Breast epithelium (tissue), 4 donors: ENCODE results near the gene CABLES2. TPM values are rescaled to one million over a fixed set of nuclear protein-coding genes. Genes with fewer than 3 reads are reported as not detected.
"Not testable (repeated sequence)": the region's sequence is repeated elsewhere in the genome, so short reads cannot be mapped to it uniquely, and the experiment has no call there.

Experiments
- DNase-seq, 2 donors: peaks; one replicate each; pipeline ENCODE4 v3.0.0-alpha.2; 2019; ENCODE audit warnings: low spot score in 2 of 2
- H3K27ac ChIP-seq, 2 donors: fragments of 200-600 bp; sonication (generic) in 1 of 2; one replicate each; pipeline ENCODE4 v1.5.1; 2016 to 2019; ENCODE audit warnings: mild to moderate bottlenecking in 1 of 2
- H3K27me3 ChIP-seq, 2 donors: fragments of 200-600 bp; sonication (generic) in 1 of 2; one replicate each; pipeline versions ENCODE4 v1.5.1 to v1.6.0; 2017 to 2019; ENCODE audit warnings: control low read depth in 1 of 2, mild to moderate bottlenecking in 1 of 2
- H3K36me3 ChIP-seq: fragments of 200-600 bp; one replicate; pipeline ENCODE4 v1.5.1; 2019
- H3K4me1 ChIP-seq, 2 donors: fragments of 200-600 bp; sonication (generic); one replicate each; pipeline ENCODE4 v1.5.1; 2016 to 2019; ENCODE audit warnings: control low read depth in 1 of 2
- H3K4me3 ChIP-seq, 3 donors: fragments of 200-600 bp; sonication (generic); 1 replicate in 2 of 3; 2 replicates in 1 of 3; pipeline ENCODE4 v1.5.1; 2016 to 2019; ENCODE audit warnings: mild to moderate bottlenecking in 3 of 3, moderate library complexity in 2 of 3
- H3K9me3 ChIP-seq, 2 donors: fragments of 200-600 bp; sonication (generic) in 1 of 2; one replicate each; pipeline ENCODE4 v1.5.1; 2016 to 2019; ENCODE audit warnings: control low read depth in 1 of 2
- CTCF ChIP-seq, 3 donors: fragments of 450-650 bp; IDR thresholded peaks; one replicate each; pipeline ENCODE4 v1.5.1; 2016 to 2017; ENCODE audit warnings: antibody characterized with exemption in 3 of 3, mild to moderate bottlenecking in 3 of 3, moderate library complexity in 3 of 3
- POLR2A ChIP-seq: fragments of 450-650 bp; IDR thresholded peaks from one replicate; pipeline ENCODE4 v1.6.1; 2016; ENCODE audit warnings: antibody characterized with exemption, mild to moderate bottlenecking, moderate library complexity
- POLR2AphosphoS5 ChIP-seq, 3 donors: sonication (generic); formaldehyde crosslinking; IDR thresholded peaks; one replicate each; pipeline ENCODE4 v1.6.1; 2017; ENCODE audit warnings: antibody characterized with exemption in 3 of 3
- intact Hi-C: fragments of 100-400 bp; cut with DNase I; formaldehyde crosslinking; loops from one replicate; pipeline ENCODE4 v1.15.1; 2023; ENCODE audit warnings: low total_unique reads
- total RNA-seq, 3 donors: library from RNA; depleted of rRNA; stranded (reverse); fragments of >200 nt; gene quantifications; one replicate each; pipeline ENCODE4 v1.1.0, GENCODE V29; 2016

Gene CABLES2
- total RNA-seq, 3 donors from 2014 or later, result 1.8 to 3.2 (median 2.9) TPM

DNA sequence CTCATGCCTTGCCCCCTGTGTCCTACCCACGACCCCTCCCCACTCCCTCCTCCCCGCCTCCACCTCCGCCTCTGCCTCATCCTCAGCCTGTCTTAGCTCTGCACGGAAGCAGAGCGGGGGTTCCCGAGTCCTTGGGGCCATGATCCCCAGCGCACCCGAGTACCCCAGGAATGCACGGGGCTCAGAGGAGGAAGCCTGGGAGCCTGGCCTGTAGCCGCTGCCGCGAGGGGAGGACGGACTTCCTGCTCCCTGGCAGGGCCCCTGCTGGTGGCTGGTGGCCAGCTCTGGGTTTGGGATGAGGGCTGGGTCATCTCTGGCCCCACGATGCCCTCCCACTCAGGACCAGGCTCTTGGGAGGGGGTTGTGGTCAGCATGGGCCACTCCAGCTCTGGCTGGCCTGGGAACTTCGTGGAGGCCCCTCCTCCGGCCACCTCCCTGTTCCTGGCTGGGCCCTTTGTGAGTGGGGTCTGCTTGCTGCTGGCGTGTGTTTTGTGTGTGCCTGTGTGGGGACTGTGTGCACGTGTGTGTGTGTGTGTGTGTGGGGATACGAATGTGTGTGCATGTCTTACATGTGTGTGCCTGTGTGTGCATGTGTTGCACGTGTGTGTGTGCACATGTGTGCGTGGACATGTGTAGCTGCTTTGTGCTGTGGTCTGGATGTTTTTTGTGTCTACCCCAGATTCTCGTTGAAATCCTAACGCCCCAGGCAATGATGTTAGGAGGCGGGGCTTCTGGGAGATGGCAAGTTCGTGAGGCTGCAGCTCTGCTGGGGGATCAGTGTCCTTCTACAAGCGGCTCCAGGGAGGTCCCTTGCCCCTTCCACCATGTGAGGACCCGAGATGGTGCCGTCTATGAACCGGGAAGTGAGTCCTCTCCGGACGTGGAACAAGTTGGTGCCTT, 21.6 kb upstream of the CABLES2 start:
- H3K4me1 ChIP-seq, result peaks cover 9 to 11% of the 10 kb centered on the region in 2 donors
- no peaks in the 10 kb centered on the region for H3K36me3 ChIP-seq
- no peaks in the 10 kb centered on the region for H3K9me3 ChIP-seq
- H3K27ac ChIP-seq, result peak overlapping the region; percentile 65 to 72
- H3K27me3 ChIP-seq, result peaks cover 0 to 8% of the 10 kb centered on the region in 2 donors
- no peak for TF ChIP-seq POLR2AphosphoS5 (IDR thresholded peaks at IDR 0.05)
- no peak for TF ChIP-seq CTCF (IDR thresholded peaks at IDR 0.05)
- TF ChIP-seq POLR2A, result no peak
- no peak overlapping the region for H3K4me3 ChIP-seq
- intact Hi-C loops, result no loop called here
- no peak for DNase-seq

DNA sequence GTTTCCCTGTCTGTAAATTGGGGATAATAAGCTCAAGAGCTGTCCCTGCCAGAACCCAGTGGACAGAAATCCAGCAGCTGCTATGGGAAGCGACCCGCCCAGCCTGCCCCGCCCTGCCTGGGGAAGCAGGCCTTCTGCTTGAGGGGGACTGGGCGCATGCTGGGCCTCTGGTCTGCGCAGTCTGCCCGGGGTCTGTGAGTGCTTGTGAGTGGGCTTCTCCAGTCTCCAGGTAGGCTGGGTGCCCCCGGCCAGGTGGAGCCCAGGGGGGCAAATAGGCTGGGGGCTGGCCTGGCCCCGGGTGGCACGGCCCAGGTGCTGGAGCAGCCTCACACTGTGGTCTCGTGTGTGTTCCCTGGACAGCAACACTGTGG, 20.9 kb upstream of the CABLES2 start:
- no peaks in the 10 kb centered on the region for H3K36me3 ChIP-seq
- peaks cover 9 to 11% of the 10 kb centered on the region in 2 donors for H3K4me1 ChIP-seq
- H3K9me3 ChIP-seq, result no peaks in the 10 kb centered on the region
- DNase-seq, result no peak
- peaks cover 0 to 14% of the 10 kb centered on the region in 2 donors for H3K27me3 ChIP-seq
- peak overlapping the region; percentile 65 to 72 for H3K27ac ChIP-seq
- TF ChIP-seq CTCF (IDR thresholded peaks at IDR 0.05) (no peak), POLR2AphosphoS5 (IDR thresholded peaks at IDR 0.05) (no peak), POLR2A (no peak)
- intact Hi-C loops, result no loop called here
- no peak overlapping the region for H3K4me3 ChIP-seq

DNA sequence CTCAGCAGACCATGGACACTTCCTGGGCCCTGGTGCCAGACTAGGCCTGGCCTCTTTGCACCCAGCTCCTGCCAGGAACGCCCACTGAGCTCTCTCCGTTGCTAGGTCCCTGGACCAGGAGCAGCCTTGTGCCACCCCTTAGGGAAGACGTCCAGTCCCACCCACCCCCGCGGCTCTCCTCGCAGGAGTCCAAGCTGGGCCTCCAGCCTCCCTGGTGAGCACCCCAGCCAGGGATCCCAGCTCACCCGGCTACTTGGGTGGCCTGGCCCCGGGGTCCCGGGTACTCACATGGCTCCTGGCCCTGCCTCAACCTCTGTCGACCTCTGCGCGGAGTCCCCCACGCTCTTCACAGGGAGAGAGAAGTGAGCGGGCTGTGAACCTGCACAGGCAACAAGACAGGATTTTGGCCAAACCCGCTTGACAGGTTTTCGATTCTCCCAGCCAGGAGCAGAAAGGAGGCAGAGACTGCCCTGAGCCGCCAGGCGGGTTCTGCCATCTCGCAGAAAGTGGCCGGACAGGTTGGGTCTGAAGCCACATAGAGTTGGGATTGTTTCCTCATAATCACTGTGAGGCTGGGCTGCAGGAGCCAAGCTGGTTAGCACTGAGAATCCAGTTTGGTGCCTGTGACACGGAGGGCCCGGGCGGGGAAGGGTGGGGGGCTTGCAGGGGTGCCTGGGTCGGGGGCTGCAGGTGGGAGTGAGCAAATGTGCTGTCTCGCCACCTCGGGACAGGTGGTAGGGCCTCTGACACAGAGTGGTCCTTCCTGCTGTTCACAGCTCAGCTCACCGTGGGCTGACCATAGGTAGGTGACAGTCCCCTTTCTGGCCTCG, 20.3 kb upstream of the CABLES2 start, which contains the start of gene RBBP8NL:
TSS of gene RBBP8NL (minus strand) at position 368 of the 830 bp plus-strand sequence. CDS start 7,892 bp downstream, outside the sequence.
- H3K36me3 ChIP-seq, result no peaks in the 10 kb centered on the region
- peak within 1 kb of the TSS in 2 of 3 donors; percentile 39 to 55 for H3K4me3 ChIP-seq
- DNase-seq, result peak; percentile 94 to 95
- peaks cover 9 to 11% of the 10 kb centered on the region in 2 donors for H3K4me1 ChIP-seq
- H3K9me3 ChIP-seq, result no peaks in the 10 kb centered on the region
- peak within 1 kb of the TSS; percentile 65 to 72 for H3K27ac ChIP-seq
- TF ChIP-seq POLR2A (no peak), CTCF (IDR thresholded peaks at IDR 0.05) (peak; percentile 16 to 60 (median 35)), POLR2AphosphoS5 (IDR thresholded peaks at IDR 0.05) (peak; percentile 26 to 82 (median 56))
- intact Hi-C loops, result no loop called here
- H3K27me3 ChIP-seq, result peaks cover 0 to 18% of the 10 kb centered on the region in 2 donors

- Histone ChIP-seq H3K4me1 (peaks cover 9 to 11% of the 10 kb centered on the region in 2 donors), H3K9me3 (no peaks in the 10 kb centered on the region), H3K27me3 (peaks cover 0 to 18% of the 10 kb centered on the region in 2 donors), H3K27ac (peak overlapping the region in 1 of 2 donors; percentile 72), H3K4me3 (peak overlapping the region in 2 of 3 donors; percentile 39 to 55), H3K36me3 (no peaks in the 10 kb centered on the region)
- peak in 1 of 2 donors; percentile 65 for DNase-seq
- no peak for TF ChIP-seq POLR2A
- TF ChIP-seq CTCF (IDR thresholded peaks at IDR 0.05), result no peak
- no peak for TF ChIP-seq POLR2AphosphoS5 (IDR thresholded peaks at IDR 0.05)
- intact Hi-C loops, result no loop called here
Measured at GRCh38 chr20:62426699-62427131, 19.6 kb upstream of the CABLES2 start.

DNA sequence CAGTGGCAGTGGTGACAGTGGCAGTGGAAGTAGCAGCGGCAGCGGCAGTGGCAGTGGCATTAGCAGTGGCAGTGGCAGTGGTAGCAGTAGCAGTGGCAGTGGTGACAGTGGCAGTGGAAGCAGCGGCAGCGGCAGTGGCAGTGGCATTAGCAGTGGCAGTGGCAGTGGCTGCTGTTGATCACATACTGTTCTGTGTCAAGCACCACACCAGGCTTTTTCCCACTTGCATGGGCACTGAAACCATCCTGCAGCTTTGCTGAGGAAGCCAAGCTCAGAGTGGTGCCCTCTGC, 18.9 kb upstream of the CABLES2 start:
- intact Hi-C loops, DNase-seq, H3K4me3 ChIP-seq, H3K36me3 ChIP-seq, H3K9me3 ChIP-seq, H3K27ac ChIP-seq: not testable (repeated sequence)
- H3K27me3 ChIP-seq, result peaks cover 0 to 18% of the 10 kb centered on the region in 2 donors
- H3K4me1 ChIP-seq, result peaks cover 9 to 11% of the 10 kb centered on the region in 2 donors
